HTERT RPE-1 (cell line): Measurements from ENCODE around the gene EZH1.
"Not testable (repeated sequence)": the region's sequence is repeated elsewhere in the genome, so short reads cannot be mapped to it uniquely, and the experiment has no call there.

Experiments
- in situ Hi-C: fragments of 300-500 bp; cut with MboI; formaldehyde crosslinking; loops from 4 replicates; pipeline ENCODE4 v1.14.3; 2020; ENCODE audit warnings: low sequenced_read_pairs

EZH1 gene

GRCh38 chr17:42773290-42774035 is 28.6 kb upstream of the EZH1 start, which contains the start of gene VPS25:
Gene VPS25 (plus strand): TSS chr17:42773449. CDS start chr17:42773476, 27 bp downstream.
- in situ Hi-C loops, result no loop called here

GRCh38 chr17:42772945-42773289 is 28.1 kb upstream of the EZH1 start:
- in situ Hi-C loops, result no loop called here

GRCh38 chr17:42769964-42770363 is 25.1 kb upstream of the EZH1 start:
- in situ Hi-C loops, result not testable (repeated sequence)

GRCh38 chr17:42768006-42768405 is 23.2 kb upstream of the EZH1 start:
- in situ Hi-C loops, result not testable (repeated sequence)

- in situ Hi-C loops, result no loop called here
Measured at GRCh38 chr17:42767512-42767911, 22.7 kb upstream of the EZH1 start.

GRCh38 chr17:42766124-42766523 is 21.3 kb upstream of the EZH1 start:
- in situ Hi-C loops, result no loop called here

- in situ Hi-C loops, result no loop called here
Measured at GRCh38 chr17:42761638-42762037, 16.8 kb upstream of the EZH1 start.

GRCh38 chr17:42760652-42761581 is 16.1 kb upstream of the EZH1 start, which contains the start of gene RAMP2:
Gene RAMP2 (plus strand): TSS chr17:42761227. CDS start chr17:42761262, 35 bp downstream.
- in situ Hi-C loops, result no loop called here

GRCh38 chr17:42759982-42760651 is 15.3 kb upstream of the EZH1 start:
- in situ Hi-C loops, result no loop called here

- in situ Hi-C loops, result no loop called here
Measured at GRCh38 chr17:42754782-42755181, 9.9 kb upstream of the EZH1 start.

GRCh38 chr17:42751628-42752027 is 6.8 kb upstream of the EZH1 start:
- in situ Hi-C loops, result no loop called here

GRCh38 chr17:42750739-42751344 is 6.0 kb upstream of the EZH1 start:
- in situ Hi-C loops, result no loop called here

- in situ Hi-C loops, result no loop called here
Measured at GRCh38 chr17:42748908-42749798, 4.3 kb upstream of the EZH1 start.

- in situ Hi-C loops, result no loop called here
Measured at GRCh38 chr17:42748202-42748907, 3.5 kb upstream of the EZH1 start.

GRCh38 chr17:42744283-42744805 is 496 bp downstream of the EZH1 start:
- in situ Hi-C loops, result no loop called here

GRCh38 chr17:42743595-42744282 is 1.1 kb downstream of the EZH1 start:
- in situ Hi-C loops, result no loop called here

- in situ Hi-C loops, result not testable (repeated sequence)
Measured at GRCh38 chr17:42742916-42743315, 1.9 kb downstream of the EZH1 start.

GRCh38 chr17:42740699-42741098 is 4.1 kb downstream of the EZH1 start:
- in situ Hi-C loops, result no loop called here
